ENCODE measurements around the gene RYR2.

DNA sequence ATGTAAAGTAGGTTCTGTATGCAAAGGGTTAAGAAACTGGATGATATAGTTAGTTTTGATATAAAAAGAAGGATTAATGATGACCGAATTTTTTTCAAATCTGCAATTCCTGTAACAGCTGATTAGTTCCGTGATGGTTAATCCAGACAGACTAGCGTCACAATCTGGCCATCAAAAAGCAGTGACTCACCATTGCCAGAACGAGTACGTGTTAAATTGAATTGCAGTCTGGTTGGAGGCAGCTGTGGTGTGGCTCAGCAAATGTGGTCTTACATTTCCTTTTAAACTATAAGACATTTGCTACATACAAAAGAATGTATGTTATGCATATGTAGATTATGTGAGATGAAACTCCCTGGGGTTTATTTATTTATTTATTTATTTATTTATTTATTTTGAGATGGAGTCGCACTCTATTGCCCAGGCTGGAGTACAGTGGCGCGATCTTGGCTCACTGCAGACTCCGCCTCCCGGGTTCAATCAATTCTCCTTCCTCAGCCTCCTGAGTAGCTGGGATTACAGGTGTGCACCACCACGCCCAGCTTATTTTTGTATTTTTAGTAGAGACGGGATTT, 139.8 kb downstream of the RYR2 start:
- TF ChIP-seq HDGF (IDR thresholded peaks at IDR 0.05; ENCODE audit: borderline replicate concordance) (no peak), FOXK2 (IDR thresholded peaks at IDR 0.05) (no peak), FOXM1 (IDR thresholded peaks at IDR 0.05; ENCODE audit: borderline replicate concordance) (no peak), L3MBTL2 (conservative IDR thresholded peaks at IDR 0.05) (no peak), TARDBP (IDR thresholded peaks at IDR 0.05) (no peak), BHLHE40 (IDR thresholded peaks at IDR 0.05; ENCODE audit: borderline replicate concordance) (no peak), SP1 (IDR thresholded peaks at IDR 0.05) (no peak), SUZ12 (IDR thresholded peaks at IDR 0.05) (no peak), ZNF384 (IDR thresholded peaks at IDR 0.05) (no peak)
- TF ChIP-seq, protein P1, sequence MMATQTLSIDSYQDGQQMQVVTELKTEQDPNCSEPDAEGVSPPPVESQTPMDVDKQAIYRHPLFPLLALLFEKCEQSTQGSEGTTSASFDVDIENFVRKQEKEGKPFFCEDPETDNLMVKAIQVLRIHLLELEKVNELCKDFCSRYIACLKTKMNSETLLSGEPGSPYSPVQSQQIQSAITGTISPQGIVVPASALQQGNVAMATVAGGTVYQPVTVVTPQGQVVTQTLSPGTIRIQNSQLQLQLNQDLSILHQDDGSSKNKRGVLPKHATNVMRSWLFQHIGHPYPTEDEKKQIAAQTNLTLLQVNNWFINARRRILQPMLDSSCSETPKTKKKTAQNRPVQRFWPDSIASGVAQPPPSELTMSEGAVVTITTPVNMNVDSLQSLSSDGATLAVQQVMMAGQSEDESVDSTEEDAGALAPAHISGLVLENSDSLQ (IDR thresholded peaks at IDR 0.05): no peak

Measured in HEK293T (cell line).